A172 (cell line): ENCODE data around the gene TMPRSS13. TPM values are rescaled to one million over a fixed set of nuclear protein-coding genes. Genes with fewer than 3 reads are reported as not detected.

Experiments used
- DNase-seq: peaks from one replicate; pipeline ENCODE4 v3.0.0-alpha.2; 2015; ENCODE audit warnings: low spot score
- total RNA-seq: library from RNA; depleted of rRNA; stranded (reverse); fragments of >200 nt; shearing (Covaris generic); gene quantifications from 2 replicates; pipeline ENCODE4 v1.2.3, GENCODE V29; 2014

The TMPRSS13 gene
- total RNA-seq, 1 experiment from 2014 or later: not detected

- DNase-seq: no peak
Observed at GRCh38 chr11:117898059-117898458, 31.1 kb downstream of the TMPRSS13 start.

- DNase-seq: no peak
Observed at GRCh38 chr11:117892651-117893050, 36.6 kb downstream of the TMPRSS13 start.

DNA sequence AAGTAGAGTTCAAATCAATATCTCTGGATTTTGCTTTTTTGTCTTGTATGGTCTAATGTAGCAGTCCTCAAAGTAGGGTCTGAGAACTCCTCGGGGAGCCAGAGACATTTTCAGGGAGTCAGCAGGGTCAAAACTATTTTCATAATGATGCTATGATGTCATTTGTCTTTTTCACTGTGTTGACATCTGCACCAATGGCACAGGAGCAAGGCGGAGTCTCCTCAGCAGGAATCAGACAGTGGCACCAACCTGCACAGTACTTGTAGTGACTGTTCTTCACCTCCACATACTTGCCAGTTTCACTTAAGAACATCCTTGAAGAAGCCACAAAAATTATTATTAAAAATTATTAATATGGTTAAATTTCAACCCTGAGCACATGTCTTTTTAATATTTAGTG is 37.8 kb downstream of the TMPRSS13 start:
- no peak for DNase-seq

DNA sequence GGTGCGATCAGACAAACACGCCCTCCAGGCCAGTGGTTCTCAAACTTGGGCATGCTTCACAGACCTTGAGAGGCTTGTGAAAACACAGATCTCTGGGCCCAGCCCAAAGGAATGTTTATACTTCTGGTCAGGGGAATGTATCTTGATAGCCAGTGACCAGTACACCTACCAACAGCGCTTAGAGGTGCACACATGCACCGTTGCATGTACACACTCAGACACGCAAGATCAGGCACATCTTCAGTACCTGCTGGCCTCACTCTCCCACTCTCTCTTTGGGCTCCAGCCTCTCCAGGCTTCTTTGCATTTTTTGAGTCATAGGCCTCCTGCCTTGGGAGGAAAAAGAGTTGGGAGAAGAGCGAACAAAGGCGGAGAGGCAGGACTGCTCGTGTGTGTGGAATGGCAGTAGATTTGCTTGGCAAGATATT is 41.0 kb downstream of the TMPRSS13 start:
- no peak for DNase-seq

DNA sequence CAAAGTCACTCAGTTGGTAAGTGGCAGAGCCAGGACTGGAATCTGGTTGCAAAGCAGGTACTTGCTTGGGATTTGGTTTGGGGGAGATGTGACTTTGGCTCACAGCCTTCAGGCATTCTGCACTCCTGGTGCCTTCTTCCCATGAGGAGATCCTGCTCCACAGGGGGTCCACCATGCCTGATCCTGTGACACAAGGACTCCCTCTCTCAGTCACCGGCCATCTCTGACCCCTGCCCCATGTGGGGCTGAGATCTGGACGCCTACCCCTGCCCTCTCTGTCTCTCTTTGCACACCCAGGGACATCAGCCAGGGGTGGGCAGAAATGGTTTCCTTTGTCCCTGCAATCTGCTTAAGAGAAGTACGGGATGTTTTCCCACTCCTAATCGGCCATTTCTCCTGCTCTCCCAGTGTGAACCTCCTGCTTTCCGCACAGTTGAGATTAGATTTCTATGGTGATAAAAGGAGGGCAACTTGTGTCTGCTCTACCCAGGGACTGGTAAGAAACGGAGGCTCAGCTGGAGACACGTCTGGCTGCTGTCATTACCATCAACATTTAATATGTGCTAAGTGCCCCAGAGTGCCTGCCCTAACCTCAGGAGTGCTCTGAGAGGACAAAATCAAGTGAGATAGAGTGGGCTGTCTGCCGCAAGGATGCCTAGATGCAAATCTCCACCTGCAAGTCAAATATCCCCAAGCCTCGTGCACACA is 41.6 kb downstream of the TMPRSS13 start:
- no peak for DNase-seq

DNA sequence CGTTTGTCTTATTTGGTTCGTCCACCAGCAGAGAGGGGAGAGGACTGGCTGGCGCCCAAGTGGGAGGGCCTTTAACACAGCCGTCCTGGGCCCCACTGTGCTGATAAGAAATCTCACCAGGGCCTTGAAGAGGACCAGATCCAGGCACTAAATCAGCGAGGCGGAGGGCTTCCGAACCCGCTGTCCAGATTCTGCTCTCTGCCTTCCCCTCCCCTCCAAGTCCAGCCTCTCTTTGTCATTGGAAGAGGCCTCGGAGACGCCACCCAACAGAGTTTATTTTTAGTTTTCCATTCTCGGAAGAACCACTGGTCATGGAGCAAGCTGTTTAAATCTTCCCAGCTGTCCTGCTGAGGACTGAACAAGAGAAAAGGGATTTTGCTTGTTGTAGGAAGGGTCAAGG is 43.4 kb downstream of the TMPRSS13 start:
- no peak for DNase-seq

- DNase-seq: no peak
Observed at GRCh38 chr11:117884994-117885393, 44.2 kb downstream of the TMPRSS13 start.

DNA sequence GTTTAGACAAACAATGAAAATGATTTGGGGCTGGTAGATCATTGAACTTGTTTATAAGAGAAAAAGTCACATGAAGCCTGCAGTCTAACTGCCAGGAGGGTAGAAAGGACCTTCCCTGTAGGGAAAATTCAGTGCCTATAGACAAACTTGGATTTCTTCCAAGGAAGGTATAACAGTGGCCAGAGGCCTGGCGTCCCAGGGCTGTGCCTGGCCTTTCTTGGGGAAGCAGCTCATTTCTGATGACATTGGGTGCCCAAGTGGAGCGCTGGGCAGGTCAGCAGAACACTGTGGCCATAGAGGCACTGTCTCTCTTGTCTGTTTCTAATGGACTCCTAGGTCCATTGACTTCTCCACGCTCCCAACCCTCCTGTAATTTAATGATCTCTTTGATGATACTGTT is 46.1 kb downstream of the TMPRSS13 start:
- DNase-seq: no peak

DNA sequence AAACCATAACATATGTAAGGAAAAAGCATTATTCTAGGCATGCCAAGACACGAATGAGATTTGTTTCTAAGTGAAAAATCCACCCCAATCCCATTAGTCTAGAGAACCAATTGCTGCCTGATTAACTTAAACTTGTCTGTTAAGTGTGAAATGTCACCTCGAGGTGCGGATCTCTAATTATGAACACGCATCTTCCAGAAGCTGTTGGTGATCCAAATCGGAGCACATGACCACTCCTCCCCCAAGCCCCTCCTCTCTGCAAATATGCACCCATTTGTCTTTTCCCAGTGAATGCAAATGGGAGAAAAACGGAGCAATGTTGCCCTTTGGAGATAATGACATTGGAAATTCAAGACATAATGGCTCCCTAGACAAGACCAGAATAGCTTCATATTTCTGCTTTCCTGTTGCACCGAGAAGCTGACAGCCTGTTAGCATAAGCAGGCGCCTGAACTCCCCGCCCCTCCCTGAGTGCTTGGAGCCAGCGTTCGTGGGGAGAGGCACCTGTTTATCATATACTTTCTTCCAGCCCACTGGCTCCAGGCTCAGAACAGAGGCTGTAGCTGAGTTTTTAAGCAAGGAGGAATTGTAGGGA is 46.8 kb downstream of the TMPRSS13 start:
- no peak for DNase-seq

- no peak for DNase-seq
Observed at GRCh38 chr11:117881217-117881616, 48.0 kb downstream of the TMPRSS13 start.

DNA sequence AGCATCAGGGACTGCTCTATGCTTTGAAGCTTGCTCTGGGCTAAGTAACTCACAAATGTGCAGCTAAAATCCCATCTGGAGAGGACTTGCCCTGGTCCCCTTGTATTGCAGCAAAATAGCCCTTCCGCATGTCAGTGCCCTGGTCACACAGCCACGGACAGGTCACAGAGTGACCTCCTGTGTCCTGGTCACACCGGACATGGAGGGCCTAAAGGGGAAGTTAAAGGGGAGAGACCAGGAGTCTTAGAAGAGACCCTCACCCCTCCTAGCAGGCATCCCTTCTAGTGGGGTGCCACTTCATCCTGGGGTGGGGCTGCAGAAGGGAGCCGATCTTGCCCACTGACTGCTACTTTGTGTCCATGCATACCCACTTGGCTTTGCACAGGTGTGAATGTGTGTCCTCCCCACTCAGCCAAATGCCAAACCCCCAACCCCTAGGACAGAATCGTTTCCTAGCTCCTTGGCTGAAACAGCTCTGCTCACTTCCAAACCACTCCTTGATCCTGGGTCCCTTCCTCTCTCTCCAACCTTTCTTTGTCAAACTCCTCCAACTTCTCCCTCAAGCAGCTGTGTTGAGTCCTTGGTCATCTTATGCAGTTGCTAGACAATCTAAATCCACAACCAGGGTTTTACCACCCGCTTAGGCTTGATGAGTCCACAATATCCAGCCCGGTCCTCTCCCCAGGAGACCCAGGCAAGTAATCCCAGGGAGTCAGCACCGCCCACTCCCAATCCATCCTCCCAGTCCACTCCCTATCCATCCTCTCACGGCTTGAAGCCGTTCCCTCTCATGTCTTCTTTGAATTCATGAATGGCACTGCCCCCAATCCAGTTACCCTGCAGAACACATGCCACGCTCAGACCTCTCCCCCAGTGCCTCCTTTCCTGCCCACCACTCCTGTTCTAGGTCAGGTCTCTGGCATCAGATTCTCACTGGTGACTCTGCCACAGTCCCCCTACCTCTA is 49.4 kb downstream of the TMPRSS13 start:
- no peak for DNase-seq

GRCh38 chr11:117878939-117879475 is 50.2 kb downstream of the TMPRSS13 start:
- DNase-seq: no peak

DNA sequence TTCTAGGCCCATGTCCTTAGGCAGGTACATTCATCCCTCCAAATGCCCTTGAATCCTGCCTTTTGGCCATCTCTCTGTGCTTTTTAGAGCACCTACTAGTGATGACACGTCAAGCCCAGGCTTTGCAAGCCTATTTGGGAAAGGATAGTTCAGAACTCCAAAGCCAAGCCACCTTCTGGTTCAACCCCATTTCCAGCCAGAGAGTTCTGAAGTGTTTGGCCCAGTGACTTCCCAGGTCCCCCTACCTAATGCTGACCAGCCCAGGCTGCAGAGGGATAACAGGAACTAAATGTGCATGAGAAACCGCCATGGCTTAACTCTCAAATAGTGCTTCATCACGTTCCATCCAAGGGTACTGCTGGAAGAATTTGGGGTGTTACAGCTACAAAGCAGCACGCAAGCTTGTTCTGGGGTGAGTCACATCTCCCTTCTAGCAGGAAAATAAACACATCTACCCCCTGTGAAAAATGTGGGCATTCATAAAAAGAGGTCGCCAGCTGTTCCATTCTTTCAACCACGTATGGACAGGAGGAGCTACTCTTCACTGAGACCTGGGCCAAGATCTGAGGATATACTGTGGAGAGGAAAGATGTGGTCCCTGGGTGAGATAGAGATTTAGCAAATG is 50.8 kb downstream of the TMPRSS13 start:
- no peak for DNase-seq

GRCh38 chr11:117877120-117877784 is 52.0 kb downstream of the TMPRSS13 start:
- no peak for DNase-seq

DNA sequence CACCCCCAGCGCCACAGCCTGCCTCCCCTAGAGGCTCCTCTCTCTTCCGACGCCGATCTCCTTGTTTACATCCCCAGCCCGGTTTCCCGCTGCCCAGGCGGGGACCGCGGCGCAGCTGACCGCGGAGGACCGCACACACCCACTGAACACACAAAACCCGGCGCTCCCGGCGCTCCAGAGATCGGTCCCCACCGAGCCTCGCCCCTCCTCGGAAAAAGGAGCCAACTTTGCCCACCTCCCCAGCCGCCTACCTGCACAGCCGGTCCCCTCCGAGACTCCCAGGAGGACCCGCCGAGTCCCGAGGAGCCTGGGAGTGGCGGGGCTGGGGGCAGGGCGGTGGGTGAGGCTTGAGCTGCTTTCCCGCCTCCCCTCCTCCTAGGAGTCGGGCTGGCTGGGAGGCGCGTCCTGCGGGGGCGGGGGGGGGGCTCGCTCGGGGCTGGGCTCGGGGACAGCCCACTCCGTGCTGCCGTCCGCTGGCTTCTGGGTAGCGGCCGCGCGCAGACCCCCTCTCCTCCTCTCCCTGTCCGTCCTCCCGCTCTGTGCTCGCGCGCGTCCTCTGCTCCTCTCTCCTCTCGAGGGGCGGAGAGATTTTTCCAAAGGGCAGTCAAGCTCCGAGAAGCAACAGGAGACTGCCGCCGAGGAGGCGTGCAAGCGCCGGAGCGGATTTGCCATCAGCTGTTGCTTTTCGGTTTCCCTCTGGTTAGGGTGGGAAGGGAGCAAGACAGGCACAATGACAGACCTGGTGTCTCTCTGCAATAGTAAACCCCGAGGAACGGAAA is 52.7 kb downstream of the TMPRSS13 start, which contains the start of gene FXYD6:
Gene FXYD6 (minus strand): TSS at position 318 of the 779 bp plus-strand sequence. CDS start 33,882 bp downstream, outside the sequence.
- peak; percentile 1 for DNase-seq

DNA sequence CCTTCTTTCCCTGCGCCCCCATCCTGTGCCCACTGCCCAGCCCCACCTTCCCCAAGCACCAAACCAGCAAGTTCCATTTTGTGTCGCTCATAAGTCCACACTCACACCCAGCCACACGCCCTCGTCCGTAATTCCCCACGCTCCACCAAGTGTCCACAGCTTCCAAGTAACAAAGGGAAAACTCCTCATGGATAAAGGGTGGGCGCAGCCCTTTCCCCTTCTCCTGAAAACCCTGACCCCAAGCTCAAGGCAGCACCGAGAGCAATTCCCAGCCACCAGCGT is 53.2 kb downstream of the TMPRSS13 start:
- no peak for DNase-seq

DNA sequence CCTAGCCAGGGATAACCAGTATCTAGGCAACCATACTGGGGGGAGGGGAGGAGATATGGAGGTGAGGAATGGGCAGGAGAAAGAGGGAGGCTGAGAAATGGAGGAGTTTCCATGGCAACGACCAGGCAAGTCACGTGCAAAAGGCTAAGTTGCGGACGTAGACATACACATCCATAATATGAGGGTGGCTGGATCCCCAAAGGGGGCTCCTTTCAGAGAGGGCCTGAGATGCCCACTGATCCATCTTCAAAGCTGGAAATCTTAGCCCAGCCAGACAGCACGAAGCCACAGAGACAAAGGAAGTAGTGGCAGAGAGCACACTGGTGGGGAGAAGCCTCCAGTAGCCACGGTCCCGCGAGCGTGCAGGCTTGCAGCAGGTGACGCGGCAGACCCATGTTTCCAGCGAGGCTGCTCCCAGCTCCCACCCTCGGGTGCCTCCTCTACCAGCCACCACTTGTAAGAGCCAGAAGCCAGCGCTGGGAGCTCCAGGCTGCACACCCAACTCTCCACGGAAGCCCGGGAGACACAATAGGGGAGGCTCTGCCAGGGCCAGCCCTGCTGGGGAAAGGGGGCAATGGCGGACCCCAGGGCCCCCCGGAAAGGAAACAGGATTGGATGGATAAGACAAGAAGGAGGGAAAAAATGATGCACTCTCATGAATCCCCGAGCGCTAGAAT is 53.7 kb downstream of the TMPRSS13 start:
- no peak for DNase-seq

GRCh38 chr11:117874910-117875381 is 54.3 kb downstream of the TMPRSS13 start:
- DNase-seq: no peak

- no peak for DNase-seq
Observed at GRCh38 chr11:117874253-117874909, 54.8 kb downstream of the TMPRSS13 start.
